MCF 10A (cell line): Measurements from ENCODE around the gene FBXO17. TPM values are rescaled to one million over a fixed set of nuclear protein-coding genes. Genes with fewer than 3 reads are reported as not detected.
A peak's percentile ranks its signal among the peaks of the same experiment; 100 is the strongest.
"Not testable (repeated sequence)": the region's sequence is repeated elsewhere in the genome, so short reads cannot be mapped to it uniquely, and the experiment has no call there.

ENCODE experiments used
- BruUV-seq: library from RNA; stranded (reverse); fragments of 400-500 nt; replicated peaks from 2 replicates; lab custom pipeline; 2021; lab: Mats Ljungman, UMichigan
- CTCF ChIA-PET: fragments of 300-600 bp; sonication (Branson Sonifier 250); formaldehyde crosslinking; extraction: SDS; loops from one replicate; lab custom pipeline; 2021; ENCODE audit warnings: antibody characterized with exemption, inconsistent platforms; lab: Yijun Ruan, JAX
- POLR2A ChIA-PET: fragments of 300-600, 350-650 bp; sonication (Branson Sonifier 250); formaldehyde crosslinking; extraction: SDS; loops from one replicate; lab custom pipeline; 2020; ENCODE audit warnings: antibody characterized with exemption, inconsistent platforms; lab: Yijun Ruan, JAX
- DNase-seq: peaks from one replicate; pipeline ENCODE4 v3.0.0-alpha.2; 2018; ENCODE audit not compliant: unreplicated experiment
- H3K27ac Mint-ChIP-seq: one replicate; pipeline ENCODE4 v1.8.0; 2022; ENCODE audit warnings: mild to moderate bottlenecking, low read depth, mixed read lengths; ENCODE audit not compliant: unreplicated experiment
- H3K27me3 Mint-ChIP-seq: one replicate; pipeline ENCODE4 v1.8.0; 2022; ENCODE audit warnings: mixed read lengths; ENCODE audit not compliant: insufficient read depth, unreplicated experiment
- H3K36me3 Mint-ChIP-seq: one replicate; pipeline ENCODE4 v1.8.0; 2022; ENCODE audit warnings: mild to moderate bottlenecking, moderate library complexity, mixed read lengths; ENCODE audit not compliant: insufficient read depth, unreplicated experiment
- H3K4me1 Mint-ChIP-seq: one replicate; pipeline ENCODE4 v1.8.0; 2022; ENCODE audit warnings: mixed read lengths; ENCODE audit not compliant: insufficient read depth, unreplicated experiment
- H3K4me3 Mint-ChIP-seq: one replicate; pipeline ENCODE4 v1.8.0; 2022; ENCODE audit warnings: mild to moderate bottlenecking, moderate library complexity, mixed read lengths; ENCODE audit not compliant: unreplicated experiment
- H3K9me3 Mint-ChIP-seq: one replicate; pipeline ENCODE4 v1.8.0; 2022; ENCODE audit warnings: mixed read lengths; ENCODE audit not compliant: unreplicated experiment
- intact Hi-C: fragments of 100-400 bp; cut with micrococcal nuclease; formaldehyde crosslinking; loops from 2 replicates; pipeline ENCODE4 v1.14.1; 2022
- total RNA-seq: library from RNA; stranded (reverse); gene quantifications from 2 replicates; pipeline ENCODE4 v1.2.3, GENCODE V29; 2022
- TF ChIP-seq, protein P1 (sequence below): fragments of 200-600 bp; IDR thresholded peaks from one replicate; pipeline ENCODE4 v1.8.0; 2022; ENCODE audit warnings: antibody characterized with exemption, mild to moderate bottlenecking; ENCODE audit not compliant: unreplicated experiment

Gene FBXO17
- total RNA-seq, 1 experiment from 2014 or later, result 5.8 TPM

DNA sequence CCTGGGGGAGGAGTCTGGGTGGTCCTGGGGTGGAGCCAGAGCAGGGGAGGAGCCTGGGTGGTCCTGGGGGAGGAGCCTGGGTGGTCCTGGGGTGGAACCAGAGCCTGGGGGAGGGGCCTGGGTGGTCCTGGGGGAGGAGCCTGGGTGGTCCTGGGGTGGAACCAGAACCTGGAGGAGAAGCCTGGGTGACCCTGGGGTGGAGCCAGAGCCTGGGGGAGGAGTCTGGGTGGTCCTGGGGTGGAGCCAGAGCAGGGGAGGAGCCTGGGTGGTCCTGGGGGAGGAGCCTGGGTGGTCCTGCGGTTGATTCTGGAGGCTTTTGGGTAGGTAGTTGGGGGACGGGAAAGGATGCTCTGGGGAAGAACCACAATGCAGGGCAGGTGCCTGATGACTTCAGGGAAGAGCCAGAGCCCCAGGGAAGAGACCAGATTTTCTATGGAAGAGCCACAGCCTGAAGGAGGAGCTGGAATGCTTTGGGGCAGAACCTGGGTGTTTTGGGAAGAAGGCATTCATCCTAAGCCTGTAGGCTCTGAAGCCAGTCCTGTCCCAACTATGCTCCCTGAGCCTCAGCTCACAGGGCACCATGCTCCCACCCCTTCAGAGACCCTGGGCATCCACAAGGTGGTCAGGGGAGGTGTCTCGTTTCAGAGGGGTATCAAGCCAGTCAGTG, 29.8 kb downstream of the FBXO17 start:
- H3K27ac Mint-ChIP-seq, result no peak overlapping the region
- TF ChIP-seq, protein P1, sequence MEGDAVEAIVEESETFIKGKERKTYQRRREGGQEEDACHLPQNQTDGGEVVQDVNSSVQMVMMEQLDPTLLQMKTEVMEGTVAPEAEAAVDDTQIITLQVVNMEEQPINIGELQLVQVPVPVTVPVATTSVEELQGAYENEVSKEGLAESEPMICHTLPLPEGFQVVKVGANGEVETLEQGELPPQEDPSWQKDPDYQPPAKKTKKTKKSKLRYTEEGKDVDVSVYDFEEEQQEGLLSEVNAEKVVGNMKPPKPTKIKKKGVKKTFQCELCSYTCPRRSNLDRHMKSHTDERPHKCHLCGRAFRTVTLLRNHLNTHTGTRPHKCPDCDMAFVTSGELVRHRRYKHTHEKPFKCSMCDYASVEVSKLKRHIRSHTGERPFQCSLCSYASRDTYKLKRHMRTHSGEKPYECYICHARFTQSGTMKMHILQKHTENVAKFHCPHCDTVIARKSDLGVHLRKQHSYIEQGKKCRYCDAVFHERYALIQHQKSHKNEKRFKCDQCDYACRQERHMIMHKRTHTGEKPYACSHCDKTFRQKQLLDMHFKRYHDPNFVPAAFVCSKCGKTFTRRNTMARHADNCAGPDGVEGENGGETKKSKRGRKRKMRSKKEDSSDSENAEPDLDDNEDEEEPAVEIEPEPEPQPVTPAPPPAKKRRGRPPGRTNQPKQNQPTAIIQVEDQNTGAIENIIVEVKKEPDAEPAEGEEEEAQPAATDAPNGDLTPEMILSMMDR, result no peak
- no TSS peak for BruUV-seq
- CTCF ChIA-PET, result no interaction called here
- intact Hi-C loops, result no loop called here
- H3K27me3 Mint-ChIP-seq, result peaks cover 8% of the 10 kb centered on the region
- no peaks in the 10 kb centered on the region for H3K9me3 Mint-ChIP-seq
- POLR2A ChIA-PET, result no interaction called here
- H3K4me1 Mint-ChIP-seq, result no peaks in the 10 kb centered on the region
- no peak for DNase-seq
- no peaks in the 10 kb centered on the region for H3K36me3 Mint-ChIP-seq
- H3K4me3 Mint-ChIP-seq, result no peak overlapping the region

DNA sequence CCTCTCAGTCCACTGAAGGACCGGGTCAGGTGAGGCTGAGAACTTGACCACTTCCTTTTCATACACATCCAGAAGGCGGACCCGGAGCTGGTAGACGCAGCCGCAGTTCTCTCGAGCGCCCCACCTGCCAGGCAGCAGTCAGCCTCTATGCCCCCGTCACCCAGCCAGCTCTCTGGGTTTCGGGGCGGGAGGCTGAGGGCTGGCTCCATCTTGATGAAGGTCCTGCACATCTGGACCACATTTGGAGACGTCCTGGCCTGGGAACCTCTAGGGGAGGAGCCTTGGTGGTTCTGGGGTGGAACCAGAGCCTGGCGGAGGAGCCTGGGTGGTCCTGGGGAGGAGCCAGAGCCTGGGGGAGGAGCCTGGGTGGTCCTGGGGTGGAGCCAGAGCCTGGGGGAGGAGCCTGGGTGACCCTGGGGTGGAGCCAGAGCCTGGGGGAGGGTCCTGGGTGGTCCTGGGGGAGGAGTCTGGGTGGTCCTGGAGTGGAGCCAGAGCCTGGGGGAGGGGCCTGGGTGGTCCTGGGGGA, 30.5 kb downstream of the FBXO17 start:
- no TSS peak for BruUV-seq
- TF ChIP-seq, protein P1, result no peak
- no peaks in the 10 kb centered on the region for H3K4me1 Mint-ChIP-seq
- intact Hi-C loops, result no loop called here
- no peak overlapping the region for H3K27ac Mint-ChIP-seq
- no peaks in the 10 kb centered on the region for H3K36me3 Mint-ChIP-seq
- ChIA-PET CTCF (interaction anchor here (1.5 kb wide), 1 partner anchor 16 kb away, joined by 4 read pairs; no protein-coding TSS in a partner anchor), POLR2A (no interaction called here)
- no peak for DNase-seq
- no peak overlapping the region for H3K4me3 Mint-ChIP-seq
- H3K9me3 Mint-ChIP-seq, result no peaks in the 10 kb centered on the region
- peaks cover 13% of the 10 kb centered on the region for H3K27me3 Mint-ChIP-seq

DNA sequence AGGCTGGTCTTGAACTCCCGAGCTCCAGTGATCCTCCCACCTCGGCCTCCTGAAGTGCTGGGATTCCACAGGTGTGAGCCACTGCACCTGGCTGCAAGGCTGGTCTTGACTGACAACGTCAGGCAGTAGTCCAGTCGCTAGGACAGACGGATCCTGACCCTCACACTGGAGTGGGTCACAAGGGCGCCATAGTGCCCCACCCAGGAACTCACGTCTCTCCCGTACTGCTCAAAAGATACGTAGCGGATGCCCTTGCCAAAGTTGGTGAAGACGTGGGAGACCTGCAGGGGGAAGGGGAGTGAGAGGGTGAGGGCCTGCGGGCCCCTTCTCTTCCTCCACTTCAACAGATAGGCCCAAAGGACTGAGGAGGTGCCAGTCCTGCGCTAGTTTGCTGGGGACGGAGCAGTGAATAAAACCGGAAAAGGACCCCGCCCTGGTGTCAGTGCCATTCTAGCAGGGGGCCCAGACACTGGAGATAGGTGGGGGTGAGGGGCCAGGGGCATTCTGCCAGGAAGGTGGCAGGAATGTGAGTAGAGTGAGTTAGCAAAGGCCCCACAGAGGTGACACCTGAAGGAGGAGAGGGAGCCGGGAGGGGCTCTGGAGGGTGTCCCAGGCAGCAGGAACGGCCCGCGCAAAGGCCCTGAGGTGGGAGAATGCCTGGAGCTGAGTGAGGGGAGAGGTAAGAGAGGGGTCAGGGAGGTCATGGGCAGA, 32.9 kb downstream of the FBXO17 start:
- Mint-ChIP-seq H3K36me3 (no peaks in the 10 kb centered on the region), H3K27me3 (peaks cover 13% of the 10 kb centered on the region), H3K4me1 (no peaks in the 10 kb centered on the region), H3K27ac (no peak overlapping the region), H3K4me3 (no peak overlapping the region), H3K9me3 (no peaks in the 10 kb centered on the region)
- intact Hi-C loops, result no loop called here
- ChIA-PET CTCF (interaction anchor here (0.7 kb wide), 1 partner anchor 55 kb away, joined by 4 read pairs; no protein-coding TSS in a partner anchor), POLR2A (no interaction called here)
- BruUV-seq, result no TSS peak
- no peak for DNase-seq
- TF ChIP-seq, protein P1, result no peak

DNA sequence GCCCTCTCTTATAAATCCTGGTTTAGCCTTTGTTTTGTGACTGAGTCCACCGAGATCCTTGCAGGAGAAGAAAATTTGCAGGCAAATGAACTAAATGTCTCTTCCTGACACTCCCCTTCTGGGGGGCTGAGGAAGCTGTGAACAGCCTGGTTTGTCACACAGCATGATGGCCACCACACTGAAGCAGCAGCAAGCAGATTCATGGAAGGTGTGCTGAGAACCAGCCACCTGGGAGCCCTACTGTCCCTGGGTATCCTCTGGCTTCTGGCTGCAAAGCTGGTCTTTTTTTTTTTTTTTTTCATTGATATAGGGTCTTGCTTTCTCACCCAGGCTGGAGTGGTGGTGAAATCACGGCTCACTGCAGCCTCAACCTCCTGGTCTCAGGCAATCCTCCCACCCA, 33.6 kb downstream of the FBXO17 start:
- ChIA-PET CTCF (no interaction called here), POLR2A (no interaction called here)
- no peak overlapping the region for H3K4me3 Mint-ChIP-seq
- peaks cover 13% of the 10 kb centered on the region for H3K27me3 Mint-ChIP-seq
- no TSS peak for BruUV-seq
- H3K27ac Mint-ChIP-seq, result no peak overlapping the region
- intact Hi-C loops, result no loop called here
- no peaks in the 10 kb centered on the region for H3K4me1 Mint-ChIP-seq
- TF ChIP-seq, protein P1, result no peak
- H3K9me3 Mint-ChIP-seq, result no peaks in the 10 kb centered on the region
- H3K36me3 Mint-ChIP-seq, result no peaks in the 10 kb centered on the region
- DNase-seq, result no peak

DNA sequence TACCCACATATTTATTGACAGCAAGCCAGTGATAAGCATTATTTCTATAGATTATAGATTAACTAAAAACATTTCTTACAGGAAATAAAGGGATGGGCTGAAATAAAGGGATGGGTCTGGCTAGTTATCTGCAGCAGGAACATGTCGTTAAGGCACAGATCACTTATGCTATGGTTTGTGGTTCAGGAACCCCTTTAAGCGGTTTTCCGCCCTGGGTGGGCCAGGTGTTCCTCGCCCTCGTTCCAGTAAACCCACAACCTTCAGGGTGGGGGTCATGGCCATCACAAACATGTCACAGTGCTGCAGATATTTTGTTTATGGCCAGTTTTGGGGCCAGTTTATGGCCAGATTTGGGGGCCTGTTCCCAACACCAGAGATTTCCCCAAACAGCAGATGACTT, 34.1 kb downstream of the FBXO17 start:
- POLR2A ChIA-PET, result interaction anchor here (2.0 kb wide), 1 partner anchor 11 kb away, joined by 7 read pairs; the partner anchor contains the start of genes MRPS12 and SARS2
- BruUV-seq, result TSS peak; percentile 13
- H3K4me3 Mint-ChIP-seq, intact Hi-C loops, H3K36me3 Mint-ChIP-seq, H3K9me3 Mint-ChIP-seq, DNase-seq, H3K4me1 Mint-ChIP-seq, H3K27ac Mint-ChIP-seq: not testable (repeated sequence)
- CTCF ChIA-PET, result interaction anchor here (0.7 to 1.1 kb wide), 2 partner anchors 11 to 505 kb away, joined by 3 read pairs; partner anchors contain the start of genes MRPS12 and SARS2
- H3K27me3 Mint-ChIP-seq, result peaks cover 13% of the 10 kb centered on the region
